Heart left ventricle (tissue), 16 donors: ENCODE measurements around the gene PRKN. TPM values are rescaled to one million over a fixed set of nuclear protein-coding genes. Genes with fewer than 3 reads are reported as not detected.
A peak's percentile ranks its signal among the peaks of the same experiment; 100 is the strongest.
"Not testable (repeated sequence)": the region's sequence is repeated elsewhere in the genome, so short reads cannot be mapped to it uniquely, and the experiment has no call there.

Source experiments
- ATAC-seq, 4 donors: fragments of 200-7000 bp; cut with Tn5 transposase; one replicate each; pipeline ENCODE4 v1.9.1; 2020 to 2022; ENCODE audit warnings: moderate library complexity in 4 of 4, mild to moderate bottlenecking in 3 of 4, moderate number of reproducible peaks in 1 of 4
- DNase-seq, 5 donors: peaks; one replicate each; pipeline ENCODE4 v3.0.0-alpha.2; 2020
- H3K27ac ChIP-seq, 12 donors: fragments of 200-600 bp; sonication (generic) in 4 of 12; one replicate each; pipeline versions ENCODE4 v1.5.0 to v1.8.0; 2016 to 2022; ENCODE audit warnings: mild to moderate bottlenecking in 2 of 12
- H3K27me3 ChIP-seq, 9 donors: fragments of 200-600 bp; sonication (generic) in 2 of 9; one replicate each; pipeline versions ENCODE4 v1.5.1 to v1.8.0; 2016 to 2022; ENCODE audit warnings: mild to moderate bottlenecking in 3 of 9
- H3K36me3 ChIP-seq, 9 donors: fragments of 200-600 bp; sonication (generic) in 2 of 9; one replicate each; pipeline versions ENCODE4 v1.5.0 to v1.8.0; 2018 to 2022; ENCODE audit warnings: mild to moderate bottlenecking in 2 of 9
- H3K4me1 ChIP-seq, 12 donors: fragments of 200-600 bp; sonication (generic) in 4 of 12; one replicate each; pipeline versions ENCODE4 v1.5.0 to v1.8.0; 2016 to 2022; ENCODE audit warnings: mild to moderate bottlenecking in 3 of 12
- H3K4me3 ChIP-seq, 12 donors: fragments of 200-600 bp; sonication (generic) in 4 of 12; one replicate each; pipeline versions ENCODE4 v1.5.0 to v1.8.0; 2017 to 2022; ENCODE audit warnings: mild to moderate bottlenecking in 9 of 12, moderate library complexity in 4 of 12
- H3K9me3 ChIP-seq, 12 donors: fragments of 200-600 bp; sonication (generic) in 4 of 12; one replicate each; pipeline versions ENCODE4 v1.5.0 to v1.8.0; 2016 to 2022; ENCODE audit warnings: mild to moderate bottlenecking in 1 of 12
- CTCF ChIP-seq, 12 donors: fragments of 200-600 bp; sonication (generic) in 4 of 12; IDR thresholded peaks; one replicate each; pipeline versions ENCODE4 v1.5.0 to v1.8.0; 2018 to 2022; ENCODE audit warnings: antibody characterized with exemption in 12 of 12, mild to moderate bottlenecking in 5 of 12
- POLR2A ChIP-seq, 2 donors: fragments of 450-650 bp; IDR thresholded peaks; one replicate each; pipeline ENCODE4 v1.6.1; 2017; ENCODE audit warnings: antibody characterized with exemption in 2 of 2, mild to moderate bottlenecking in 2 of 2, moderate library complexity in 2 of 2
- WGBS, 4 donors: extraction: QIAGEN DNeasy Blood & Tissue Kit in 2 of 4; methylation state at CpG; one replicate each; pipeline versions ENCODE4 v1.1.5 to v1.1.7; 2013 to 2018; 5-methylcytosine and 5-hydroxymethylcytosine counted together
- intact Hi-C, 10 donors: fragments of 100-400 bp; cut with DNase I; formaldehyde crosslinking; loops; one replicate each; pipeline versions ENCODE4 v1.11.1 to v1.14.2; 2022
- polyA plus RNA-seq, 2 donors: library from polyadenylated mRNA; stranded (reverse); fragments of 200-250 nt; gene quantifications; one replicate each; pipeline ENCODE4 v1.2.3, GENCODE V29; 2013
- total RNA-seq, 9 donors: library from RNA; depleted of rRNA in 2 of 9; stranded (reverse); fragments of >200 nt in 2 of 9; fragmentation: NEBNext Ultra II Directional in 3 of 9; extraction: Animal tissue kit (Norgen Biotek cat#: 25700) in 3 of 9; gene quantifications; one replicate each; pipeline versions ENCODE4 v1.1.0 to v1.2.4, GENCODE V29; 2016 to 2023
- donor health status: ischemic (EF 13 %, LVEDD 7.1; RV severe dilation, severe dysfunction).
- donor health status: healthy with polysubstance abuse.
- donor health status: DM: no; HTN: yes; CAD: no.
- donor health status: DM: no; HTN: no; CAD: no.
- donor health status: ischemic (EF 25% LVEDD 6.9; RV normal size, moderate dysfunction).
- donor health status: ischemic (EF 25% LVEDD 5.7; RV mildly dilated, moderate dysfunction).
- donor health status: healthy.
- donor health status: DM: yes; HTN: yes; CAD: no.
- donor health status: ischemic (EF 35%, LVEDD 5.7; RV mildly dilated, moderate dysfunction).
- donor health status: nonischemic (EF 11% LVEDD 7.7; RV severe dilation, severe dysfunction).
- donor health status: DM: yes; HTN: yes; CAD: no.
- donor health status: PGD.
- donor health status: ischemic (EF 29% LVEDD 5.4; RV normal size, mild dysfunction).
- donor health status: nonischemic (EF 23%, LVEDD 6.1; RV moderate dilation, normal function).

The PRKN gene
- total and polyA plus RNA-seq, 11 donors: 3.4 to 32.5 (median 21.2) TPM

- no peak overlapping the region for H3K4me3 ChIP-seq
These were observed 836.0 kb downstream of the PRKN start for GRCh38 chr6:161891542-161891941.

GRCh38 chr6:161890832-161891297 lies 836.7 kb downstream of the PRKN start:
- Histone ChIP-seq H3K27ac (peak overlapping the region in 1 of 12 donors; percentile 10), H3K9me3 (no peaks in the 10 kb centered on the region), H3K4me3 (peak overlapping the region in 1 of 12 donors; percentile 8), H3K27me3 (no peaks in the 10 kb centered on the region), H3K36me3 (no peaks in the 10 kb centered on the region), H3K4me1 (peaks cover 0 to 6% (median 0%) of the 10 kb centered on the region in 12 donors)
- TF ChIP-seq CTCF (IDR thresholded peaks at IDR 0.05) (no peak), POLR2A (IDR thresholded peaks at IDR 0.05) (no peak)
- intact Hi-C loops: no loop called here
- DNase-seq (no peak), ATAC-seq (no peak)
- WGBS, 4 donors: 45 to 70% (median 66%) methylated on average over 15 of the region's 15 CpGs

More at GRCh38 chr6:161891542-161891941, 836.0 kb downstream of the PRKN start:
- Histone ChIP-seq H3K9me3 (no peaks in the 10 kb centered on the region), H3K27ac (no peak overlapping the region), H3K27me3 (no peaks in the 10 kb centered on the region), H3K4me1 (peaks cover 0 to 6% (median 0%) of the 10 kb centered on the region in 12 donors), H3K36me3 (no peaks in the 10 kb centered on the region)
- ATAC-seq: no peak
- no peak for DNase-seq
- no peak for TF ChIP-seq CTCF (IDR thresholded peaks at IDR 0.05)
- TF ChIP-seq POLR2A (IDR thresholded peaks at IDR 0.05): no peak
- 80 to 87% (median 82%) methylated on average over 2 of the region's 2 CpGs for WGBS, 4 donors
- intact Hi-C loops: no loop called here

- no peak for TF ChIP-seq CTCF (IDR thresholded peaks at IDR 0.05)
- TF ChIP-seq POLR2A (IDR thresholded peaks at IDR 0.05): no peak
- intact Hi-C loops: no loop called here
- H3K4me1 ChIP-seq: peaks cover 0 to 6% (median 0%) of the 10 kb centered on the region in 12 donors
- H3K9me3 ChIP-seq: no peaks in the 10 kb centered on the region
- H3K36me3 ChIP-seq: no peaks in the 10 kb centered on the region
- ATAC-seq (no peak), DNase-seq (no peak)
- H3K27me3 ChIP-seq: no peaks in the 10 kb centered on the region
- WGBS, 4 donors: 62 to 73% (median 69%) methylated on average over 8 of the region's 8 CpGs
- peak overlapping the region in 1 of 12 donors; percentile 10 for H3K27ac ChIP-seq
- peak overlapping the region in 1 of 12 donors; percentile 8 for H3K4me3 ChIP-seq
These were observed 837.3 kb downstream of the PRKN start for GRCh38 chr6:161890133-161890831.

- no peaks in the 10 kb centered on the region for H3K36me3 ChIP-seq
- H3K4me1 ChIP-seq: peaks cover 0 to 6% (median 0%) of the 10 kb centered on the region in 12 donors
- no peak overlapping the region for H3K27ac ChIP-seq
- ATAC-seq (no peak), DNase-seq (no peak)
- TF ChIP-seq CTCF (IDR thresholded peaks at IDR 0.05) (no peak), POLR2A (IDR thresholded peaks at IDR 0.05) (no peak)
- no peaks in the 10 kb centered on the region for H3K27me3 ChIP-seq
- no peak overlapping the region for H3K4me3 ChIP-seq
- no peaks in the 10 kb centered on the region for H3K9me3 ChIP-seq
- 79 to 98% (median 86%) methylated on average over 7 of the region's 7 CpGs for WGBS, 4 donors
- intact Hi-C loops: no loop called here
These were observed 838.2 kb downstream of the PRKN start for GRCh38 chr6:161889324-161889723.

- H3K36me3 ChIP-seq, H3K27me3 ChIP-seq, H3K4me3 ChIP-seq, H3K27ac ChIP-seq, H3K9me3 ChIP-seq, intact Hi-C loops, DNase-seq, H3K4me1 ChIP-seq, ATAC-seq: not testable (repeated sequence)
- WGBS, 4 donors: 96 to 99% (median 98%) methylated on average over 9 of the region's 9 CpGs
These were observed 841.0 kb downstream of the PRKN start for GRCh38 chr6:161886545-161886944.
